Measurements from ENCODE around the gene PPAT.

Gene PPAT

GRCh38 chr4:56444719-56445118 is 9.3 kb upstream of the PPAT start:
- no peaks in the 10 kb centered on the region; the same call in 1 of the 2 replicates for H3K4me1 ChIP-seq
- peaks cover 89% of the 10 kb centered on the region for H3K36me3 ChIP-seq

GRCh38 chr4:56440983-56441382 is 5.6 kb upstream of the PPAT start:
- Histone ChIP-seq H3K4me1 (no peaks in the 10 kb centered on the region; the same call in 1 of the 2 replicates), H3K9me3 (no peaks in the 10 kb centered on the region), H3K27me3 (no peaks in the 10 kb centered on the region), H3K36me3 (peaks cover 52% of the 10 kb centered on the region), H3K4me3 (ENCODE audit: low read depth, low read length) (no peak overlapping the region)
- no peak for DNase-seq
- no peak for TF ChIP-seq CTCF (IDR thresholded peaks at IDR 0.05; ENCODE audit: low read depth, low read length)

More at GRCh38 chr4:56444719-56445118, 9.3 kb upstream of the PPAT start:
- DNase-seq: no peak
- H3K9me3 ChIP-seq: no peaks in the 10 kb centered on the region
- no peak for TF ChIP-seq CTCF (IDR thresholded peaks at IDR 0.05; ENCODE audit: low read depth, low read length)
- H3K27me3 ChIP-seq: no peaks in the 10 kb centered on the region
- H3K4me3 ChIP-seq (ENCODE audit: low read depth, low read length): no peak overlapping the region

GRCh38 chr4:56438766-56439165 is 3.4 kb upstream of the PPAT start:
- Histone ChIP-seq H3K9me3 (no peaks in the 10 kb centered on the region), H3K4me3 (ENCODE audit: low read depth, low read length) (no peak overlapping the region), H3K4me1 (no peaks in the 10 kb centered on the region; the same call in 1 of the 2 replicates), H3K27me3 (no peaks in the 10 kb centered on the region), H3K36me3 (peaks cover 31% of the 10 kb centered on the region)
- TF ChIP-seq CTCF (IDR thresholded peaks at IDR 0.05; ENCODE audit: low read depth, low read length): no peak
- DNase-seq: no peak

GRCh38 chr4:56434599-56435139 is 746 bp downstream of the PPAT start:
- Histone ChIP-seq H3K27me3 (no peaks in the 10 kb centered on the region), H3K4me3 (ENCODE audit: low read depth, low read length) (peak overlapping the region; percentile 99), H3K4me1 (no peaks in the 10 kb centered on the region), H3K36me3 (no peaks in the 10 kb centered on the region; the same call in 1 of the 2 replicates), H3K9me3 (no peaks in the 10 kb centered on the region)
- no peak for TF ChIP-seq CTCF (IDR thresholded peaks at IDR 0.05; ENCODE audit: low read depth, low read length)
- DNase-seq: peak; percentile 76

- Histone ChIP-seq H3K36me3 (no peaks in the 10 kb centered on the region), H3K4me3 (ENCODE audit: low read depth, low read length) (peak overlapping the region; percentile 99), H3K27me3 (no peaks in the 10 kb centered on the region), H3K4me1 (no peaks in the 10 kb centered on the region), H3K9me3 (no peaks in the 10 kb centered on the region)
- no peak for DNase-seq
- no peak for TF ChIP-seq CTCF (IDR thresholded peaks at IDR 0.05; ENCODE audit: low read depth, low read length)
These were observed 2.1 kb downstream of the PPAT start for GRCh38 chr4:56433280-56433679.

- Histone ChIP-seq H3K27me3 (no peaks in the 10 kb centered on the region), H3K4me3 (ENCODE audit: low read depth, low read length) (no peak overlapping the region), H3K4me1 (no peaks in the 10 kb centered on the region), H3K9me3 (no peaks in the 10 kb centered on the region), H3K36me3 (peaks cover 11% of the 10 kb centered on the region)
- no peak for DNase-seq
- no peak for TF ChIP-seq CTCF (IDR thresholded peaks at IDR 0.05; ENCODE audit: low read depth, low read length)
These were observed 5.2 kb downstream of the PPAT start for GRCh38 chr4:56430203-56430602.
